HG03280 (cell line): ENCODE data around the gene SLC7A1.

Experiments
- ATAC-seq: cut with Tn5 transposase; IDR thresholded peaks from one replicate; pipeline ENCODE4 v1.9.1; 2021; ENCODE audit warnings: mild to moderate bottlenecking, moderate library complexity; ENCODE audit not compliant: unreplicated experiment

The SLC7A1 gene

GRCh38 chr13:29562786-29563438, 32.6 kb downstream of the SLC7A1 start:
- ATAC-seq: no peak

DNA sequence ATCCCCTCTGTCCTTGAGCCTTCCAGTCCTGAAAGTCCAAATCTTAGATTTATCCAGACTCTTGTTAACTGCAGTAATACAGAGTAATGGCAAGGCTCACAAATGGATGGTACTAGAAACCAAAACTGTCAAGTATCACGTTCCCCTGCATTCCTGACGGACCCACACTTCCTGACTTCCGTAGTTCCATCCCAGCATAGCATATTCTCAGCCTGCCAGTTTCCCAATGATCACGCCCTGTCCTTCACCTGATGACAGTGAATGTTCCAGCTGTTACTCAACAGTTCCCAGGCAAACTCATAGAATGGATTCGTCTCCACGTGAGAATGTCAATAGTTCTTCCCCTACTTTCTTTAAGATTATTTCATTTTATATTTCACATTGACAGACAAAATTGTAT, 33.6 kb downstream of the SLC7A1 start:
- no peak for ATAC-seq

DNA sequence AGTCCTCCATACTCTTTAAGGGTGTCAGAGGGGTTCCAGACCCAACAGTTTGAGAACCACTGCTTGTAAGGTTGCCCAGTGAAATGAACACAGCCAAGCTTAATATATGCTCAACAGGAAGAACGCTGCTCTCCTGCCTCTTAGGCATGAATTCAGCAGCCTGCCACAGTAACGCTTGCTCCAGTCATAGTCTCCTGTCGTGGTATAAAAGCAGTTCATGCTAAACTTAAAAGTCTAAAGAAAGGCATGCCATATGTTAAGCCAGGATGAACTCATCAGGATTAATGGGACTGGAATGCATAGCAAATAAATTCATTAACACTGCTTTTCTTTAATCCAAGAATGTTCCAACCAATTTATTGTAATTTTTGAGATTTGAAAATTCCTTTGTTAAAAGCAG, 38.7 kb downstream of the SLC7A1 start:
- ATAC-seq: no peak

DNA sequence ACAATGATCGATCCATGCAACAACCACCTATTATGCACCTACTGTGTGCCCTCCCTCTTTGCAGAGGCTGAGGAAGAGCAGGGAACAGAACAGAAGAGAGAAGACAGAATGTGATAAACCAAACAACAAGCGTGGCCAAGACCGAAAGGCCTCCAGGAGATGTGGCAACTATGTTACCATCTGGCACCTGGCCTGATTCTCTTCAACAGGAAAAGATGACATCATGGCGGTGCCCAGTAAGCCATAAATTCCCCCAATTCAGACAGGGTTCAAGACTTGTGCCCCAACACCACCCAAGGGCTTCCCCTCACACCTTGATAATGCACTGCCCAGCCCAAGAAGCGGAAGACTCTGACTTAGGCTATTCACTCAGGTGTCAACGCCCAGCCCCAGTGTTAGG, 44.3 kb downstream of the SLC7A1 start:
- no peak for ATAC-seq

- no peak for ATAC-seq
These were observed 45.0 kb downstream of the SLC7A1 start for GRCh38 chr13:29550430-29550988.

DNA sequence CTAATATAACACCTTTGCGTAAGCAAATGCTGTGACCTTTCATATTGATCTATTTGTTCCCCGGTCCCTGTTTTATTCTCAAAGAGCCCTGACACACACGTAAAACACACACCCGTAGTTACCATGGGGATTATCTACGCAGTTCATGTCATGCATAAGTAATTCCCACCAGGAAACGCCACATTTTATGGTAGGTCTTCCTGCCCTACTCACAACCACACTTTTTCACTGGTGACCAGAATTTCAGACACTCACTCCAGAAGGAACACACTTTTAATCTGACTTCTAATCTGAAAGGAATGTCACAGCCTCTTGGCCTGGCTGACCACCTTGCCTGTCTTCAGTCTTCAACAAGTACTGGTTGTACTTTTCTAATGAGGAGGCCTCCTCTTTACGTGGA, 46.8 kb downstream of the SLC7A1 start:
- ATAC-seq: no peak

DNA sequence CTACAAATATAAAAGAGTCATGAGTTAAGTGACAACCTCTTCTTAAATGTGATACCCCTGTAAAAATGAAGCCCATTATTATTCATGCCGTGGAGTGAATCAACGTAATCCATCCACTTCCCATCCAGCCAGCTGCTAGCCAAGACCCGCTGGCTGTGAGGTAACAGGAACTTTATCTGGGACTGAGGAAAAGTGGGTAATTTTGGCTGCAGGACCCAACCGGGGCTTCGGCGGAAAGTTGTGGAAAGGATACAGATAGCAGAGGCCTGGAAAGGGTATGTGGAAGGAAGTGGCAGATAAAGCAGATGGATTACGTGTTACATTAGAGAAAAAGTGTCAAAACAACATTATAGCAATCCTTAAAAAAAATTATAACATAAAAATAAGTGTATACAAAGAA, 48.3 kb downstream of the SLC7A1 start:
- no peak for ATAC-seq

DNA sequence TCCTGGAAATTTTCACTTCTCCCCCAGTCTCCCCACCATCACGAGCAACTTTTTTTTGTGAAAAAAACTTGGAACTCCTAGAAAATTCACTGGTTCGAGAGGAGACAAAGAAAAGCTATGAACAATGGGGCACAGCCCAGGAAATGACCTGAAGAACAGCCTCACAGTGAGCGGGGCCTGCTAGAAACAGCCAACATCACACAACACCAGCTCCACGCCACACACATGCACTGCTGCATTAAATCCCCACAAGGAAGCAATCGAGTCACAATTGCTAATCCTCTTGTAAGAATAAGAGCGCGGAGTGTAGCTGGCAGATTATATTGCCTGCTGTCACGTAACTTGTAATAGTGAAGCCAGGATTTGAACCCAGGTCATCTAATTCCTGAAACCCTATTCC, 48.8 kb downstream of the SLC7A1 start:
- ATAC-seq: no peak

DNA sequence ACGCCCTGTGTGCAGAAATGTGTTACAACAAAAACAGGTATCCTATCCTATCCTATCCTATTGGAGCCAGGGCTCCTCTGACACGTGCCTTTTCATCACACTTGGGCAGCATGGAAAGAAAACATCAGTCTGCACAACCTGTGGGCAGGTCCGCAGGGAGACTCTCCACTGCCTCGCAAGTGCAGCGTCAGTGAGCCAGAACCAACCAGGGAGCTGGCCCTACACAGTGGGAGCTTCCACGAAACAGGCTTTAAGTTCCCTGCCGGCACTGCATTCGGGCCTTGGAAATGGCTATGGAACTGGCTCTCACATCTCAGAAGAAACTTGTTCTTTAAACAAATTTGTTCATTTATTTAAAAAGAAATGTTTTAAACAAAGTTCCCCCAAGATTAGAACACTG, 49.5 kb downstream of the SLC7A1 start:
- ATAC-seq: no peak

- ATAC-seq: peak; percentile 94
These were observed 52.0 kb downstream of the SLC7A1 start for GRCh38 chr13:29543230-29544215.

DNA sequence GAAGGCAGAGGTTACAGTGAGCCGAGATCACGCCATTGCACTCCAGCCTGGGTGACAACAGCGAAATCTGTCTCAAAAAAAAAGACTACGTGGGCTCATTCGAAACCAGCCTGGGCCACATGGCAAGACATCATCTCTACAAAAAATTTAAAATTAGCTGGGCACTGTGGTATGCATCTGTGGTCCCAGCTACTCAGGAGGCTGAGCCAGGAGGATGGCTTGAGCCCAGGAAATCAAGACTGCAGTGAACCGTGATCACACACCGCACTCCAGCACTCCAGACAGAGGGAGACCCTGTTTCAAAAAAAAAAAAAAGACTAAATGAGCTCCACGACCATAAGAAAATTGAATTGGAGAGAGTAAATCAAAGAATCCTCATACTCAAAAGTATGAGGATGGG, 53.1 kb downstream of the SLC7A1 start:
- ATAC-seq: no peak

GRCh38 chr13:29541400-29541799, 54.1 kb downstream of the SLC7A1 start:
- ATAC-seq: no peak

GRCh38 chr13:29540799-29541198, 54.7 kb downstream of the SLC7A1 start:
- no peak for ATAC-seq

GRCh38 chr13:29540334-29540733, 55.2 kb downstream of the SLC7A1 start:
- no peak for ATAC-seq

- ATAC-seq: no peak
These were observed 55.6 kb downstream of the SLC7A1 start for GRCh38 chr13:29539856-29540255.

DNA sequence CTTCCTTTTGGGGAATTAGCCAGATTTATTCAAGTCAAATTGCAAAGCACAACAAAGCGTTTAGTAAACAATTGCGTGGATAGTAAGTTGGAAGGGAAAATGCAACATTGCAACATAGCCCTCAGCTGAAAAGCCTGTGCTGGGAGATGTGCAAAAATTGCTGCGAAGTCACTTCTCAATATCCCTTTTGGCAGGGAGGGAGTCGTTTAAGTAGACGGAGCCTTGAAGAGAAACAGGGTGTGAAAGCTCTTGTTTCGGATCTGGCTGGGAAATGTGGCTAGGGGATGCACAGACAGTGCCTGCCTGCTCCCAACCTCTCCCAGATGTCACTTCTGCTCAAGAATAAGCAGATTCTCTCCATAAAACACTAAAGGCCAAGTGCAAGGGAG, 56.8 kb downstream of the SLC7A1 start:
- ATAC-seq: no peak

- ATAC-seq: no peak
These were observed 57.5 kb downstream of the SLC7A1 start for GRCh38 chr13:29537736-29538651.

DNA sequence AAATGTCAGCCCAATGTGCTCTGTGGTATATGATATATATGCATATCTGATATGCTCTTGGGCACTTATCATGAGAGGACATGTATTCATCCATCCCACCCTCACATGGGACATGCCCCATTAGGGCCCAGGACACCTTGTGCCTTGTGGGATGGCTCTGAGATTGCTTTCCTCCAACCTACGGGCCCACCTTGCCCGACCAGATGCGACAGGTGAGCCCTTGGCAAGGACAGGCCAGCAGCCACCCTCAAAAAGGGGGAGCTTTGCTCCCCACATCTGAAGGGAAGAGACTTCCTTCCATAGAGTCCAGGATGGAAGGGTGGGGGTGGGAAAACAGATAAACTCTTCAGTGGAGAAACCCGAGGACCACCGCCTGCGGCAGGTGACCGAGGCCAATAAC, 58.6 kb downstream of the SLC7A1 start:
- no peak for ATAC-seq

GRCh38 chr13:29535663-29536655, 59.5 kb downstream of the SLC7A1 start:
- no peak for ATAC-seq

GRCh38 chr13:29534083-29534482, 61.4 kb downstream of the SLC7A1 start:
- no peak for ATAC-seq
